ENCODE data around the gene CADM4.

CADM4 gene

DNA sequence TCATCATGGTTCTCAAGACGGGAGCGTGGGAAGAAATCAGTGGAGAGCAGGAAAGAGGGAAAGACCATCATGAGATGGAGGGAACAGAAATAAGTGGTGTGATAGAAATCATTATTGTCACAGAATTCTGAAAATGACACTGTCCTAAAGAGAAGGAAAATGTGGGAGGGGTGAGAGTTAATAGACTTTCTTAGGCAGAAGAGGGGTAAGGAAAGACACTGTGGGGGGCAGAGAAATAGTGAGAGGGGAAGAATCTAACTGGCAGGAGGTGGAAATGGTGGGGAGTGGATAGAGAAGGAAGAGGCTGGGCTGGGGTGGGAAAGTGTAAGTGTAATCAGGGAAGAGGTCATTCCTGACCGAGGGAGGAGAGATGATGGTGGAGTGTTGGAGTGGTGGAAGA, 60.9 kb downstream of the CADM4 start:
- no peak for DNase-seq

DNA sequence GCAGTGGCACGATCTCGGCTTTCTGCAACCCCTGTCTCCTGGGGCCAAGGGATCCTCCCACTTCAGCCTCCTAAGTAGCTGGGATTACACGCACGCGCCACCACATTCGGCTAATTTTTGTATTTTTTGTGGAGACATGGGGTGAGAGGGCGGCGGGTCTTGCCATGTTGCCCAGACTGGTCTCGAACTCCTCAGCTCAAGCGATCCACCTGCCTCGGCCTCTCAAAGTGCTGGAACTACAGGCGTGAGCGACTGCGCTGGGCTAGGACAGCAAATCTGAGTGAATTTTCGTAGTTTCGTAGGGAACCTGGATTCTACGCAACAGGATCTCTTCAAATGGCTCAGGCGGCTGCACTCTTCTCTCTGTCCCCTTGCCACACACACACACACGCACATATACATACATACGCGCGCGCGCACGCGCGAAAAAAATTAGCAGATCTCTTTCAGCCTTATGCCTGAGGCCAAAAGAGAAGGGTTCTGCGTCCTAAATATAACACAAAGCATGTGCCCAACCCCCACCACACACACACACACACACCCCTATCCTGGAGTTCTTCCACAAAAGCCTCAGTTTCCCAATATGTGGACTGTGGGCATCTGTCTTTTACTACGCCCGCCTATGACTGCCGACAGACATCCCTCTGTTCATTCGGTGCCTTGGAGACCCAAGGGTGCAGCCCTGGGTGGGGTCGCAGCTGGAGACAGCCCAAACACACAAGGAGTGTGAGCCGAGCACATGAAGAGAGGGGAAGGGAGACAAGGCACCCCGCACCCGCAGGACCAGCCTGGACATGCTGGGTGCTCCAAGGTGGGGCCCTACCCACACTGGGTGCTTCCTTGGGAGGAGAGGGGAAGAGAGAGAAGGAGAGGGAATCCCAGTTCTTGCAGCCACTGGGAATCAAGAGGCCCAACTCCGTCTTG, 63.4 kb downstream of the CADM4 start:
- no peak for DNase-seq

DNA sequence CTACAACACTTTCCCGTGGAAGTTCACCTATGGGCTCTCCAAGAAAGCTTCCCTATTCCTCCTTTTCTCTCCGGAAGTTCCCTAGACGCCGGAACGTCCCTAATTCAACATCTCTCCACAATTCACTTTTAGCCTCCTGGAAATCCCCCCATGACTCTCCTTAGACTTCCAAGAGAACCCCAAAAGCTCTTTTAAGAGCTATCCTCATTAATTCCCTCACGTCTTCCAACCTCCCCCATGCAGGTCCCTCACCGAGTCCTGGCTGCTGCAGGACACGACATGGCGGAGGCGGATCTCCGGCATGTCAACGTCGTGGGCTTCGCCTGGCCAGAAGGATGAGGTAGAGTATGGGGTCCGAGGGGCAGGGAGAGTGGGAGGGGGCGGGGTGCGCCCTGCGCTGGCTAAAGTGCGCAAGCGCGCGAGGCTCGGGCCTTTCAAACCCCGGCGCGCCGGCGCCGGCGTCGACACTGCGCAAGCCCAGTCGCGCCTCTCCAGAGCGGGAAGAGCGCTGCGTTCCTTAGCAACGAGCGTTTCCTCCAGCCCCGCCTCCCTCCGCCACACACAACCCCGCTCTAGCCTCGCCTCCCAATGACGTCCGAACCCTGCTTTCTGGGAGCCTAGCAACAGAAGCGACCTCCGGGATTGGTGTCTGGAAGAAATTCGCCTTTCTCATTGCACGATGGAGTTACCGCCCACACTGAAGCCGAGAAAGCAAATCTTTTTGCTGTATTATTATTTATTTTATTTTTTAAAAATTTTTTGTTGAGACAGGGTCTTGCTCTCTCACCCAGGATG, 64.3 kb downstream of the CADM4 start, which contains the start of the genes PINLYP and XRCC1:
PINLYP (plus strand) TSS at position 646 of the 795 bp plus-strand sequence. CDS start 1,391 bp downstream, outside the sequence.
XRCC1 (minus strand) TSS at position 372 of the 795 bp plus-strand sequence; CDS start at position 303, 69 bp downstream.
- DNase-seq, result peak; percentile 97

DNA sequence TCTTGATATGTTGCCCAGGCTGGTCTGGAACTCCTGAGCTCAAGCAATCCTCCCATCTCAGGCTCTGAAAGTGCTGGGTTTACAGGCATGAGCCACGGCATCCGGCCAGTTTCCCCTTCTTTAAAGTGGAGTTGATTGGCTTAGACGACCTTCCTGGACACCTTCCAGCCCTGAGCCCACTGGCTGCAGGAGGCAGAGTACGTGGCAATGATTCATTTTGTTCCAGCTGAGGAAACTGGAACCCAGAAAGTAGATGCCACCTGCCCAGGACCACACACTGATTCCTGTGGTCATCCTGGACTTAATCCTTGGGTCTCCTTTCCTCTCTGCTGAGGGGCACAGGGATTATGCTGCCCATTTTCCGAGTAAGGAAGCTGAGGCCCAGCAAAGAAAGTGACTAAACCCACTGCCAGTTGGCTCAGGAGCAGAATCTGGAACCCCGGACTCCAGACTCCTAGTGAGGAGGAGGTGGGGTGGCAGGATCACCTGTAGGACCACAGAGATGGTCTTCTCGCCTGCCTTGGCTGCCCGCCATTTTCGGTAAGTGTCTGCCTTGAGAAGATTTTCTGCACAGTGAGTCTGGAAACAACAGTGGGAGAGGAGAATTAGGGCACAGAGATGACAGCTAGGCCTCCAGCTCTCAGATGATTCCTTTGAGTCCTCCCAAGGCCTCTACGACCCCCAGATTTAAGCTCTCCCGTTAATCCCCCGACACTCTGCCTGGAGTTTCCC, 65.1 kb downstream of the CADM4 start:
- no peak for DNase-seq

Measured in CD4-positive, alpha-beta T cell treated with Interleukin-6 for 4 hours (primary cell).